Measurements from ENCODE around the gene ENKD1.

The ENKD1 gene

GRCh38 chr16:67679935-67680897 is 13.7 kb upstream of the ENKD1 start:
- Histone ChIP-seq H3K36me3 (ENCODE audit: control insufficient read depth in 2 of 2, insufficient read depth in 2 of 2, low read length in 2 of 2) (peaks cover 8 to 18% of the 10 kb centered on the region in 2 donors), H3K4me3 (ENCODE audit: low read length in 2 of 2) (no peak overlapping the region), H3K9ac (ENCODE audit: low read depth in 1 of 2, low read length in 2 of 2) (peak overlapping the region in 1 of 2 donors; percentile 6), H3K27me3 (ENCODE audit: control insufficient read depth in 2 of 2, insufficient read depth in 2 of 2, low read length in 2 of 2) (no peaks in the 10 kb centered on the region), H3K9me3 (ENCODE audit: control insufficient read depth in 2 of 2, low read length in 2 of 2) (no peaks in the 10 kb centered on the region), H3K4me1 (ENCODE audit: control insufficient read depth in 2 of 2, insufficient read depth in 2 of 2, low read length in 2 of 2) (peaks cover 15 to 36% of the 10 kb centered on the region in 2 donors), H3K27ac (ENCODE audit: low read depth in 2 of 2, low read length in 2 of 2) (no peak overlapping the region)

GRCh38 chr16:67678354-67679023 is 11.9 kb upstream of the ENKD1 start:
- Histone ChIP-seq H3K27me3 (ENCODE audit: control insufficient read depth in 2 of 2, insufficient read depth in 2 of 2, low read length in 2 of 2) (no peaks in the 10 kb centered on the region), H3K4me1 (ENCODE audit: control insufficient read depth in 2 of 2, insufficient read depth in 2 of 2, low read length in 2 of 2) (peaks cover 23 to 47% of the 10 kb centered on the region in 2 donors), H3K9ac (ENCODE audit: low read depth in 1 of 2, low read length in 2 of 2) (no peak overlapping the region), H3K9me3 (ENCODE audit: control insufficient read depth in 2 of 2, low read length in 2 of 2) (no peaks in the 10 kb centered on the region), H3K4me3 (ENCODE audit: low read length in 2 of 2) (no peak overlapping the region), H3K36me3 (ENCODE audit: control insufficient read depth in 2 of 2, insufficient read depth in 2 of 2, low read length in 2 of 2) (peaks cover 0 to 12% of the 10 kb centered on the region in 2 donors), H3K27ac (ENCODE audit: low read depth in 2 of 2, low read length in 2 of 2) (peak overlapping the region; percentile 38 to 66)

GRCh38 chr16:67677712-67678111 is 11.2 kb upstream of the ENKD1 start:
- H3K36me3 ChIP-seq (ENCODE audit: control insufficient read depth in 2 of 2, insufficient read depth in 2 of 2, low read length in 2 of 2) = peaks cover 0 to 8% of the 10 kb centered on the region in 2 donors
- no peaks in the 10 kb centered on the region for H3K9me3 ChIP-seq (ENCODE audit: control insufficient read depth in 2 of 2, low read length in 2 of 2)
- H3K4me3 ChIP-seq (ENCODE audit: low read length in 2 of 2) = no peak overlapping the region
- H3K27ac ChIP-seq (ENCODE audit: low read depth in 2 of 2, low read length in 2 of 2) = peak overlapping the region; percentile 38 to 55
- H3K9ac ChIP-seq (ENCODE audit: low read depth in 1 of 2, low read length in 2 of 2) = no peak overlapping the region
- peaks cover 30 to 52% of the 10 kb centered on the region in 2 donors for H3K4me1 ChIP-seq (ENCODE audit: control insufficient read depth in 2 of 2, insufficient read depth in 2 of 2, low read length in 2 of 2)
- no peaks in the 10 kb centered on the region for H3K27me3 ChIP-seq (ENCODE audit: control insufficient read depth in 2 of 2, insufficient read depth in 2 of 2, low read length in 2 of 2)

- Histone ChIP-seq H3K4me1 (ENCODE audit: control insufficient read depth in 2 of 2, insufficient read depth in 2 of 2, low read length in 2 of 2) (peaks cover 33 to 52% of the 10 kb centered on the region in 2 donors), H3K4me3 (ENCODE audit: low read length in 2 of 2) (no peak overlapping the region), H3K9me3 (ENCODE audit: control insufficient read depth in 2 of 2, low read length in 2 of 2) (no peaks in the 10 kb centered on the region), H3K9ac (ENCODE audit: low read depth in 1 of 2, low read length in 2 of 2) (no peak overlapping the region), H3K27ac (ENCODE audit: low read depth in 2 of 2, low read length in 2 of 2) (no peak overlapping the region), H3K27me3 (ENCODE audit: control insufficient read depth in 2 of 2, insufficient read depth in 2 of 2, low read length in 2 of 2) (no peaks in the 10 kb centered on the region), H3K36me3 (ENCODE audit: control insufficient read depth in 2 of 2, insufficient read depth in 2 of 2, low read length in 2 of 2) (peaks cover 0 to 8% of the 10 kb centered on the region in 2 donors)
These were observed 10.4 kb upstream of the ENKD1 start for GRCh38 chr16:67676939-67677338.

GRCh38 chr16:67676516-67676915 is 10.0 kb upstream of the ENKD1 start:
- Histone ChIP-seq H3K9me3 (ENCODE audit: control insufficient read depth in 2 of 2, low read length in 2 of 2) (no peaks in the 10 kb centered on the region), H3K4me1 (ENCODE audit: control insufficient read depth in 2 of 2, insufficient read depth in 2 of 2, low read length in 2 of 2) (peaks cover 33 to 52% of the 10 kb centered on the region in 2 donors), H3K9ac (ENCODE audit: low read depth in 1 of 2, low read length in 2 of 2) (no peak overlapping the region), H3K27me3 (ENCODE audit: control insufficient read depth in 2 of 2, insufficient read depth in 2 of 2, low read length in 2 of 2) (no peaks in the 10 kb centered on the region), H3K36me3 (ENCODE audit: control insufficient read depth in 2 of 2, insufficient read depth in 2 of 2, low read length in 2 of 2) (peaks cover 0 to 8% of the 10 kb centered on the region in 2 donors), H3K4me3 (ENCODE audit: low read length in 2 of 2) (no peak overlapping the region), H3K27ac (ENCODE audit: low read depth in 2 of 2, low read length in 2 of 2) (no peak overlapping the region)

- no peaks in the 10 kb centered on the region for H3K27me3 ChIP-seq (ENCODE audit: control insufficient read depth in 2 of 2, insufficient read depth in 2 of 2, low read length in 2 of 2)
- H3K4me1 ChIP-seq (ENCODE audit: control insufficient read depth in 2 of 2, insufficient read depth in 2 of 2, low read length in 2 of 2) = peaks cover 31 to 51% of the 10 kb centered on the region in 2 donors
- no peak overlapping the region for H3K4me3 ChIP-seq (ENCODE audit: low read length in 2 of 2)
- H3K27ac ChIP-seq (ENCODE audit: low read depth in 2 of 2, low read length in 2 of 2) = no peak overlapping the region
- H3K9ac ChIP-seq (ENCODE audit: low read depth in 1 of 2, low read length in 2 of 2) = no peak overlapping the region
- H3K9me3 ChIP-seq (ENCODE audit: control insufficient read depth in 2 of 2, low read length in 2 of 2) = no peaks in the 10 kb centered on the region
- peaks cover 0 to 8% of the 10 kb centered on the region in 2 donors for H3K36me3 ChIP-seq (ENCODE audit: control insufficient read depth in 2 of 2, insufficient read depth in 2 of 2, low read length in 2 of 2)
These were observed 9.4 kb upstream of the ENKD1 start for GRCh38 chr16:67675999-67676398.

- Histone ChIP-seq H3K36me3 (ENCODE audit: control insufficient read depth in 2 of 2, insufficient read depth in 2 of 2, low read length in 2 of 2) (peaks cover 0 to 8% of the 10 kb centered on the region in 2 donors), H3K27ac (ENCODE audit: low read depth in 2 of 2, low read length in 2 of 2) (no peak overlapping the region), H3K4me1 (ENCODE audit: control insufficient read depth in 2 of 2, insufficient read depth in 2 of 2, low read length in 2 of 2) (peaks cover 29 to 48% of the 10 kb centered on the region in 2 donors), H3K9me3 (ENCODE audit: control insufficient read depth in 2 of 2, low read length in 2 of 2) (no peaks in the 10 kb centered on the region), H3K4me3 (ENCODE audit: low read length in 2 of 2) (no peak overlapping the region), H3K9ac (ENCODE audit: low read depth in 1 of 2, low read length in 2 of 2) (no peak overlapping the region), H3K27me3 (ENCODE audit: control insufficient read depth in 2 of 2, insufficient read depth in 2 of 2, low read length in 2 of 2) (no peaks in the 10 kb centered on the region)
These were observed 9.0 kb upstream of the ENKD1 start for GRCh38 chr16:67675579-67675935.

- Histone ChIP-seq H3K4me1 (ENCODE audit: control insufficient read depth in 2 of 2, insufficient read depth in 2 of 2, low read length in 2 of 2) (peaks cover 29 to 48% of the 10 kb centered on the region in 2 donors), H3K36me3 (ENCODE audit: control insufficient read depth in 2 of 2, insufficient read depth in 2 of 2, low read length in 2 of 2) (peaks cover 0 to 4% of the 10 kb centered on the region in 2 donors), H3K9ac (ENCODE audit: low read depth in 1 of 2, low read length in 2 of 2) (no peak overlapping the region), H3K9me3 (ENCODE audit: control insufficient read depth in 2 of 2, low read length in 2 of 2) (no peaks in the 10 kb centered on the region), H3K27me3 (ENCODE audit: control insufficient read depth in 2 of 2, insufficient read depth in 2 of 2, low read length in 2 of 2) (no peaks in the 10 kb centered on the region), H3K27ac (ENCODE audit: low read depth in 2 of 2, low read length in 2 of 2) (peak overlapping the region in 1 of 2 donors; percentile 81), H3K4me3 (ENCODE audit: low read length in 2 of 2) (no peak overlapping the region)
These were observed 8.5 kb upstream of the ENKD1 start for GRCh38 chr16:67674851-67675578.

GRCh38 chr16:67673712-67674580 is 7.4 kb upstream of the ENKD1 start:
- H3K9ac ChIP-seq (ENCODE audit: low read depth in 1 of 2, low read length in 2 of 2) = peak overlapping the region in 1 of 2 donors; percentile 56
- no peaks in the 10 kb centered on the region for H3K9me3 ChIP-seq (ENCODE audit: control insufficient read depth in 2 of 2, low read length in 2 of 2)
- H3K4me3 ChIP-seq (ENCODE audit: low read length in 2 of 2) = peak overlapping the region in 1 of 2 donors; percentile 42
- no peaks in the 10 kb centered on the region for H3K27me3 ChIP-seq (ENCODE audit: control insufficient read depth in 2 of 2, insufficient read depth in 2 of 2, low read length in 2 of 2)
- H3K27ac ChIP-seq (ENCODE audit: low read depth in 2 of 2, low read length in 2 of 2) = peak overlapping the region; percentile 81 to 83
- peaks cover 0 to 4% of the 10 kb centered on the region in 2 donors for H3K36me3 ChIP-seq (ENCODE audit: control insufficient read depth in 2 of 2, insufficient read depth in 2 of 2, low read length in 2 of 2)
- peaks cover 29 to 46% of the 10 kb centered on the region in 2 donors for H3K4me1 ChIP-seq (ENCODE audit: control insufficient read depth in 2 of 2, insufficient read depth in 2 of 2, low read length in 2 of 2)

Measured in mucosa of rectum (tissue), 2 donors.